Subcutaneous adipose tissue (tissue), 4 donors: ENCODE results near the gene ANTXR1. TPM values are rescaled to one million over a fixed set of nuclear protein-coding genes. Genes with fewer than 3 reads are reported as not detected.

Experiments
- total RNA-seq, 4 donors: library from RNA; depleted of rRNA; stranded (reverse); fragments of >200 nt; gene quantifications; one replicate each; pipeline ENCODE4 v1.1.0, GENCODE V29; 2016
- TF ChIP-seq, protein P1 (sequence below): fragments of 450-650 bp; IDR thresholded peaks from one replicate; pipeline ENCODE4 v1.5.1; 2016; ENCODE audit warnings: low read depth, mild to moderate bottlenecking, control low read depth, antibody characterized with exemption, moderate library complexity

Gene ANTXR1
- total RNA-seq, 4 donors from 2014 or later, result 45.4 to 88.7 (median 67.0) TPM

DNA sequence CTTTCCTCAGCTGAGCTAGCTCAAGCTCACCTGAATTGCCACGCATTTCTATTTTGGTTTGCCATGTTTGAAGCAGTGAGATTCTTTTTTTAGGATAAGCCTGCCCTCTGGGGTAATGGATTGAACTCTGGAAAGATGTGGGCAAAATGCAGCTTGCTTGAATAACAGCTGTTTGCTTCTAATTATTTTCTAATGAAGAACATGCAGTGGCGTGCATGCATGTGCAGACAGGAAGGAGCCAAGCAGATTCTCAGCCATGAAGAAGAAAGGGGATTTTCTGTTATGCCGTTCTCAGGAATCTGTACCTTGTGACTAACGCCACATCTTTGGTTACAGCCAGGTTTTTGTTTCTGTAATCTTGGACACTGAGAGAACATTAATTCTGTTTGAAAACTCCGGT is 171.2 kb downstream of the ANTXR1 start:
- TF ChIP-seq, protein P1, sequence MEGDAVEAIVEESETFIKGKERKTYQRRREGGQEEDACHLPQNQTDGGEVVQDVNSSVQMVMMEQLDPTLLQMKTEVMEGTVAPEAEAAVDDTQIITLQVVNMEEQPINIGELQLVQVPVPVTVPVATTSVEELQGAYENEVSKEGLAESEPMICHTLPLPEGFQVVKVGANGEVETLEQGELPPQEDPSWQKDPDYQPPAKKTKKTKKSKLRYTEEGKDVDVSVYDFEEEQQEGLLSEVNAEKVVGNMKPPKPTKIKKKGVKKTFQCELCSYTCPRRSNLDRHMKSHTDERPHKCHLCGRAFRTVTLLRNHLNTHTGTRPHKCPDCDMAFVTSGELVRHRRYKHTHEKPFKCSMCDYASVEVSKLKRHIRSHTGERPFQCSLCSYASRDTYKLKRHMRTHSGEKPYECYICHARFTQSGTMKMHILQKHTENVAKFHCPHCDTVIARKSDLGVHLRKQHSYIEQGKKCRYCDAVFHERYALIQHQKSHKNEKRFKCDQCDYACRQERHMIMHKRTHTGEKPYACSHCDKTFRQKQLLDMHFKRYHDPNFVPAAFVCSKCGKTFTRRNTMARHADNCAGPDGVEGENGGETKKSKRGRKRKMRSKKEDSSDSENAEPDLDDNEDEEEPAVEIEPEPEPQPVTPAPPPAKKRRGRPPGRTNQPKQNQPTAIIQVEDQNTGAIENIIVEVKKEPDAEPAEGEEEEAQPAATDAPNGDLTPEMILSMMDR, result no peak

DNA sequence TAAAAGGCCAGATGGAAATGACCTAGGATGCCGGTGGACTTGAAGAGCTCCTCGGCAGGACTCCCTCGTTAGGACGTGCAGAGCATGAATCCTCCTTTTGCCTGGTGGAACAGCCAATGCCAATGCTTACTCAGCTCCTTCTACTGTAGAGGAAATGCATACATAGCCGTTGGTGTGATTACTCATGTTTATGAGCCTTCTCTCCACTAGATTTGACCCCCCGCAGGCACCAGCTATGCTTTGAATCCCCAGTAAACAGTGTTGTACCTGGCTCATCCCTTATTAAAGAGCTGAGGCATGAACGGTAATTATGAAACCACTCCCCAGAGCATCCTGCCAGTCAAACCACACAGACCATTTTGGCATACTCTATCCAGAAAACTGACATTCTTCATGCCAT is 172.8 kb downstream of the ANTXR1 start:
- TF ChIP-seq, protein P1, result no peak

DNA sequence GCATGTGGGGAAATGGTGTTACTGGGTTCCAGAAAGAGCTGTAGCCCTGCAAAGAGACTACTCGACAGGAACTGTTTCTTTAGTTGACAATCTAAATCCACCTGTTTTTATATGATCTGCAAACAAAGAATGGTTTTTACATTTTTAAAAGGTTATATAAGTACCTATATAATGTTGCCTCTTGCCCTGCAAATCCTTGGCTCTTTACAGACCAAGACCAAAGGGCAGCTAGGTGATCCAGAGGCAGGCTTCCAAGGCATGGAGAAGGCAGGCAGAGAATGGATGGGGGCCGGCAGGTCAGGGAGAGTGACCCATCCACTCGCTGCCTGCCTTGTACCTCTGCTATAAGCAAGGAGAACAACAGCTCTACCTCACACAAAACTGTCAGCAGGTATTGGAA is 173.6 kb downstream of the ANTXR1 start:
- TF ChIP-seq, protein P1, result no peak

DNA sequence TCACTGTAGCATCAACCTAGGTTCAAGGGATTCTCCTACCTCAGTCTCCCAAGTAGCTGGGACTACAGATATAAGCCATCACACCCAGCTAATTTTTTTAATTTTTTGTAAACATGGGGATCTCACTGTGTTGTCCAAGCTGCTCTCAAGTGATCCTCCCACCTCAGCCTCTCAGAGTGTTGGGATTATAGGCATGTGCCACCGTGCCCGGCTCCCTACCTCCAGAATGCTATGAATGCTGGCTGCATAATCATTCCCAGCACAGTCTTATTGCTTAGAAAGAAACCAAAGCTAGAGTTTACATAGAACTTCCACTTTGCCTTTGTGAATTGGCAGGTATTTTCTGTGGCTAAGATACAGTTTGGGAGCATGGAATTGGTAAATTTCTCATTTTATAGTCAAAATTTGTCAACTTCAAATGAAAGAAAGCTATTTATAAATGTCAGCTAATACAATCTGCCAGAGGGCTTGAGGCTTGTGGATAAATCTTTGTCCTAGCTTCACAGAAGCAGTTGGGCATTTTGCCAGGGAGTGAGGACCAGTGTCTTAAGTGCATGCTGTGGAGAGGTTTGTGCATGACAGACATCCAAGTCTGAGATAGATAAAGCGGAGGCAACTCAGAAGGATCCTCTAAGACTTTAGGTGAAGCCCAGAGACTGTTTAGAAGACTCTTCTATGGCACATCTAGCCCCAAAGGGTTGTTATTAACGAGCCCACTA is 175.4 kb downstream of the ANTXR1 start:
- TF ChIP-seq, protein P1, result no peak

DNA sequence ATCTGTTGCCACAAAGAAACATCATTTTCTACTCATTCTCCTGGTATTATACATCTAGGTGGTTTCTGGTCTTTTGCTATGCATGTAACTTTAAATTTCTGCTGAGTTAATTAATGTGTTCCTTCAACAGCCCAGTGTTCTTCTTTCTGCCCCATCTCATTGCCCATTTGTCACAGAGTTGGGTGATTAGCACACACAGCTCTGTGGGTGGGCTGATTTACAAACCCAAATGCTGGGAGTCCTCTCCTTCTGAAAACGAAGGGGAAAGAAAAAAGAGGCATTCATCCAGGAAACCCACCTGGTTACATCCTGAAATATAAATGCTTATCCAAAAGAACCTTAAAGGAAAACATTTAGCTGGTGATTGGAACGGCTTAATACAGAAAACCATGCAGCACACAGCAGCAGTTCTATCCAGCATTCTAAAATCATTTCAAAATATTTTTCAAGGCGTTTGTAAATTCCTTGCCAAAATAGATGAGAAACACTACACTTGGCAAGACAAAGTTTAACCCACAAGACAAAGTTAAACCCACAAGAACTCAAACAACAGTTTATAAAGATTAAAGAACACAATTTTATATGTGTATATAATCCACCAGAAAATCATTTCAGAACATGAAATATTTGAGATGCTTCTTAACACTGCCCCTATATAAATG is 177.9 kb downstream of the ANTXR1 start:
- TF ChIP-seq, protein P1, result no peak

DNA sequence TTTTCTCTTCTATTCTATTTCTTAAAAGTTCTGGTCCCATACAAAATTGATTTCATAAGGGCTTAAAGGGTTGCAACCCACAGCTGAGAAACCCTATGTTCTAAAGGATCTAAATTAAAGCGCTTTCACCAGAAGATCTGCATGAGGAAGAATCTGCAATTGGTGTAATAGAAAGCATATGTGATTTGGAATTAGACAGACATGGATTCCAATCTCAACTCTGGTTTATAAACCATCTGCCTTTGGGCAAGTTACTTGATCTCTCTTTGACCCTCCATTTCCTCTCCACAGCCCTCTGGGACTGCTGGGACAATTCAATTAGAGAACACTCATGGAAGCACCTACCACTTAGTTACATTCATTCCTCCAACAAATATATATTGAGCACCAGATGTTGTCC is 178.7 kb downstream of the ANTXR1 start:
- TF ChIP-seq, protein P1, result no peak

DNA sequence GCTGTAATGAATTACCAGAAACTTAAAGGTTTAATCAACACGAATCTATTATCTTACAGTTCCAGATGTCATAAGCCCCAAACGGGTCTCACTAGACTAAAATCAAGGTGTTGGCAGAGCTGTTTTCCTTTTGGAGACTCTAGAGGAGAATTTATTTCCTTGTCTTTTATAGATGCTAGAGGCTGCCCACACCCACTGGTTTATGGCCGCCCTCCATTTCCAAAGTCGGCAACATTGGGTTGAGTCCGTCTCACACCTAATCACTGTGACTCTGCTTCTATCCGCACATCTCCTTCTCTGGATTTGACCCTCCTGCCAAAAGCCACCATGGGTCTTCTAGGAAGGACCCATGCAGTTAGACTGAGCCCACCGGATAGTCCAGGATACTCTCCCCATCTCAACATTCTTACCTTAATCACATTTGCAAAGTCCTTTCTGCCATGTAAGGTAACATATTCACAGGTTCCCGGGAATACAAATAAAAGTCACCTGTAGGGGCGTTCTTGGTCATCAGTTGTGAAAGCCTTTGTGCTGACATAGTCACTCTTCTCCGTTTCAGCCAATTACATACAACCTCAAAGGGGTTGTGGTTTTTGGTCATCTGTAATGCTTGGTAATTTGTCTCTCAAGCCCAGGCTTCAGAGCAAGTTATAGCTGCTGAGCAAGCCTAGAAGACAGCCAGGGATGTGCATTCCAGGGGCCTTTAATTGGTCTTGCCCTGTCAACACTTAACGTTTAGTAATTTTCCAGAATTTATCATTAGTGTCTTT is 179.4 kb downstream of the ANTXR1 start:
- TF ChIP-seq, protein P1, result no peak
